Pancreas (tissue), 10 donors: ENCODE results near the gene RAB2B. TPM values are rescaled to one million over a fixed set of nuclear protein-coding genes. Genes with fewer than 3 reads are reported as not detected.
A peak's percentile ranks its signal among the peaks of the same experiment; 100 is the strongest.

Experiments used
- ATAC-seq, 4 donors: fragments of 200-7000 bp; cut with Tn5 transposase; one replicate each; pipeline versions ENCODE4 v1.8.0 to v1.9.1; 2020; ENCODE audit warnings: mild to moderate bottlenecking in 4 of 4, moderate library complexity in 4 of 4
- DNase-seq, 6 donors: peaks; one replicate each; pipeline ENCODE4 v3.0.0-alpha.2; 2020
- FAIRE-seq: peaks from 2 replicates; lab custom pipeline; 2012; peaks lifted over from hg19 to GRCh38; lab: Jason Lieb, UNC
- H3K27ac ChIP-seq, 4 donors: fragments of 200-600 bp; sonication (generic); 1 replicate in 3 of 4; 2 replicates in 1 of 4; pipeline versions ENCODE4 v1.5.0 to v1.8.0; 2020
- H3K27me3 ChIP-seq, 4 donors: fragments of 200-600 bp; one replicate each; pipeline ENCODE4 v1.8.0; 2021
- H3K36me3 ChIP-seq, 3 donors: fragments of 200-600 bp; sonication (generic) in 1 of 3; one replicate each; pipeline versions ENCODE4 v1.5.0 to v1.8.0; 2020 to 2021
- H3K4me1 ChIP-seq, 3 donors: fragments of 200-600 bp; one replicate each; pipeline ENCODE4 v1.8.0; 2021
- H3K4me3 ChIP-seq, 4 donors: fragments of 200-600 bp; sonication (generic) in 2 of 4; one replicate each; pipeline versions ENCODE4 v1.5.0 to v1.8.0; 2020 to 2021
- H3K9me3 ChIP-seq, 4 donors: fragments of 200-600 bp; one replicate each; pipeline ENCODE4 v1.8.0; 2021
- CTCF ChIP-seq, 4 donors: fragments of 200-600 bp; sonication (generic) in 3 of 4; IDR thresholded peaks; one replicate each; pipeline versions ENCODE4 v1.5.0 to v1.8.0; 2021; ENCODE audit warnings: antibody characterized with exemption in 4 of 4
- WGBS, 2 donors: extraction: QIAGEN DNeasy Blood & Tissue Kit; methylation state at CpG; one replicate each; pipeline ENCODE4 v1.1.7; 2013; 5-methylcytosine and 5-hydroxymethylcytosine counted together
- intact Hi-C, 3 donors: fragments of 100-400 bp; cut with DNase I; formaldehyde crosslinking; loops; one replicate each; pipeline versions ENCODE4 v1.11.1 to v1.14.2; 2022
- polyA plus RNA-seq, 2 donors: library from polyadenylated mRNA; stranded (reverse); fragments of 200-250 nt; gene quantifications; one replicate each; pipeline ENCODE4 v1.2.3, GENCODE V29; 2013
- total RNA-seq, 6 donors: library from RNA; stranded (reverse); fragmentation: NEBNext Ultra II Directional in 4 of 6; extraction: Animal tissue kit (Norgen Biotek cat#: 25700) in 4 of 6; gene quantifications; one replicate each; pipeline versions ENCODE4 v1.2.1 to v1.2.4, GENCODE V29; 2021 to 2023
- donor health status: healthy with polysubstance abuse.
- donor health status: DM: no; HTN: no; CAD: no; lungs with moderate emphysema.
- donor health status: DM: no; HTN: no; CAD: no.
- donor health status: control.
- donor health status: control.
- donor health status: Bipolar disorder and iron deficiency.
- donor health status: DM: yes; HTN: yes; CAD: no.
- donor health status: DM: no; HTN: no; CAD: no.
- donor health status: DM: no; HTN: no; CAD: no.
- donor health status: DM: yes; HTN: yes; CAD: no.

The RAB2B gene
- total and polyA plus RNA-seq, 8 donors = 5.7 to 18.6 (median 10.3) TPM

GRCh38 chr14:21510735-21511657, 34.2 kb upstream of the RAB2B start, which contains the start of gene METTL3:
TSS of gene METTL3 (minus strand) at chr14:21511340. CDS start at chr14:21511223, 117 bp downstream.
- intact Hi-C loops = no loop called here
- Histone ChIP-seq H3K4me3 (peak within 1 kb of the TSS; percentile 58 to 73 (median 68)), H3K4me1 (peaks cover 6 to 14% (median 8%) of the 10 kb centered on the region in 3 donors), H3K27me3 (no peaks in the 10 kb centered on the region), H3K27ac (peak within 1 kb of the TSS; percentile 40 to 89 (median 72)), H3K9me3 (no peaks in the 10 kb centered on the region), H3K36me3 (no peaks in the 10 kb centered on the region)
- ATAC-seq (peak; percentile 99), DNase-seq (peak; percentile 84 to 98 (median 98)), FAIRE-seq (peak; percentile 91)
- 0 to 1% methylated on average over 52 to 53 of the region's 53 CpGs for WGBS, 2 donors
- no peak for TF ChIP-seq CTCF (IDR thresholded peaks at IDR 0.05)

- no peak for ATAC-seq
Observed at GRCh38 chr14:21509432-21510143, 32.8 kb upstream of the RAB2B start.

GRCh38 chr14:21506557-21506956, 29.8 kb upstream of the RAB2B start:
- 78 to 91% methylated on average over 2 of the region's 2 CpGs for WGBS, 2 donors
- no peak for FAIRE-seq

More at GRCh38 chr14:21509432-21510143, 32.8 kb upstream of the RAB2B start:
- TF ChIP-seq CTCF (IDR thresholded peaks at IDR 0.05) = no peak
- Histone ChIP-seq H3K27me3 (no peaks in the 10 kb centered on the region), H3K36me3 (no peaks in the 10 kb centered on the region), H3K4me3 (peak overlapping the region in 2 of 4 donors; percentile 58 to 73), H3K9me3 (no peaks in the 10 kb centered on the region), H3K27ac (no peak overlapping the region), H3K4me1 (peaks cover 6 to 14% (median 8%) of the 10 kb centered on the region in 3 donors)
- no peak for DNase-seq
- intact Hi-C loops = no loop called here
- WGBS, 2 donors = 75 to 79% methylated on average over 6 of the region's 6 CpGs
- FAIRE-seq = no peak

GRCh38 chr14:21505012-21505553, 28.3 kb upstream of the RAB2B start:
- FAIRE-seq = no peak
- DNase-seq = no peak
- peaks cover 6 to 11% (median 6%) of the 10 kb centered on the region in 3 donors for H3K4me1 ChIP-seq
- intact Hi-C loops = no loop called here
- H3K27ac ChIP-seq = no peak overlapping the region
- no peak for TF ChIP-seq CTCF (IDR thresholded peaks at IDR 0.05)
- peaks cover 0 to 20% (median 3%) of the 10 kb centered on the region in 3 donors for H3K36me3 ChIP-seq
- no peaks in the 10 kb centered on the region for H3K9me3 ChIP-seq
- no peak for ATAC-seq
- no peak overlapping the region for H3K4me3 ChIP-seq
- no peaks in the 10 kb centered on the region for H3K27me3 ChIP-seq

More at GRCh38 chr14:21506557-21506956, 29.8 kb upstream of the RAB2B start:
- Histone ChIP-seq H3K27ac (no peak overlapping the region), H3K4me3 (no peak overlapping the region), H3K9me3 (no peaks in the 10 kb centered on the region), H3K36me3 (peaks cover 0 to 11% (median 1%) of the 10 kb centered on the region in 3 donors), H3K27me3 (no peaks in the 10 kb centered on the region), H3K4me1 (peaks cover 6 to 14% (median 8%) of the 10 kb centered on the region in 3 donors)
- DNase-seq (no peak), ATAC-seq (no peak)
- no peak for TF ChIP-seq CTCF (IDR thresholded peaks at IDR 0.05)
- intact Hi-C loops = no loop called here
